ENCODE data around the gene FCGBP. TPM values are rescaled to one million over a fixed set of nuclear protein-coding genes. Genes with fewer than 3 reads are reported as not detected.

The FCGBP gene
- total RNA-seq, 1 donor from 2014 or later: 0.49 TPM

- Mint-ChIP-seq H3K27me3 (ENCODE audit: unreplicated experiment) (no peaks in the 10 kb centered on the region), H3K4me3 (ENCODE audit: unreplicated experiment) (no peak overlapping the region), H3K27ac (ENCODE audit: unreplicated experiment) (no peak overlapping the region), H3K4me1 (ENCODE audit: low read depth, unreplicated experiment) (no peaks in the 10 kb centered on the region), H3K9me3 (ENCODE audit: unreplicated experiment) (no peaks in the 10 kb centered on the region), H3K36me3 (ENCODE audit: unreplicated experiment) (peaks cover 3% of the 10 kb centered on the region)
- DNase-seq: no peak
- TF ChIP-seq, protein P1, sequence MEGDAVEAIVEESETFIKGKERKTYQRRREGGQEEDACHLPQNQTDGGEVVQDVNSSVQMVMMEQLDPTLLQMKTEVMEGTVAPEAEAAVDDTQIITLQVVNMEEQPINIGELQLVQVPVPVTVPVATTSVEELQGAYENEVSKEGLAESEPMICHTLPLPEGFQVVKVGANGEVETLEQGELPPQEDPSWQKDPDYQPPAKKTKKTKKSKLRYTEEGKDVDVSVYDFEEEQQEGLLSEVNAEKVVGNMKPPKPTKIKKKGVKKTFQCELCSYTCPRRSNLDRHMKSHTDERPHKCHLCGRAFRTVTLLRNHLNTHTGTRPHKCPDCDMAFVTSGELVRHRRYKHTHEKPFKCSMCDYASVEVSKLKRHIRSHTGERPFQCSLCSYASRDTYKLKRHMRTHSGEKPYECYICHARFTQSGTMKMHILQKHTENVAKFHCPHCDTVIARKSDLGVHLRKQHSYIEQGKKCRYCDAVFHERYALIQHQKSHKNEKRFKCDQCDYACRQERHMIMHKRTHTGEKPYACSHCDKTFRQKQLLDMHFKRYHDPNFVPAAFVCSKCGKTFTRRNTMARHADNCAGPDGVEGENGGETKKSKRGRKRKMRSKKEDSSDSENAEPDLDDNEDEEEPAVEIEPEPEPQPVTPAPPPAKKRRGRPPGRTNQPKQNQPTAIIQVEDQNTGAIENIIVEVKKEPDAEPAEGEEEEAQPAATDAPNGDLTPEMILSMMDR (IDR thresholded peaks at IDR 0.05; ENCODE audit: partially characterized antibody, unreplicated experiment): no peak
Observed at GRCh38 chr19:39935364-39935661, 879 bp upstream of the FCGBP start.

- Mint-ChIP-seq H3K36me3 (ENCODE audit: unreplicated experiment) (no peaks in the 10 kb centered on the region), H3K4me1 (ENCODE audit: low read depth, unreplicated experiment) (no peaks in the 10 kb centered on the region), H3K27ac (ENCODE audit: unreplicated experiment) (no peak overlapping the region), H3K9me3 (ENCODE audit: unreplicated experiment) (peaks cover 2% of the 10 kb centered on the region), H3K27me3 (ENCODE audit: unreplicated experiment) (no peaks in the 10 kb centered on the region), H3K4me3 (ENCODE audit: unreplicated experiment) (no peak overlapping the region)
- DNase-seq: no peak
- TF ChIP-seq, protein P1 (IDR thresholded peaks at IDR 0.05; ENCODE audit: partially characterized antibody, unreplicated experiment): no peak
Observed at GRCh38 chr19:39929750-39930149, 4.7 kb downstream of the FCGBP start.

GRCh38 chr19:39928357-39928725, 6.1 kb downstream of the FCGBP start:
- Mint-ChIP-seq H3K9me3 (ENCODE audit: unreplicated experiment) (peaks cover 2% of the 10 kb centered on the region), H3K27me3 (ENCODE audit: unreplicated experiment) (no peaks in the 10 kb centered on the region), H3K4me1 (ENCODE audit: low read depth, unreplicated experiment) (no peaks in the 10 kb centered on the region), H3K27ac (ENCODE audit: unreplicated experiment) (no peak overlapping the region), H3K36me3 (ENCODE audit: unreplicated experiment) (no peaks in the 10 kb centered on the region), H3K4me3 (ENCODE audit: unreplicated experiment) (no peak overlapping the region)
- no peak for DNase-seq
- TF ChIP-seq, protein P1 (IDR thresholded peaks at IDR 0.05; ENCODE audit: partially characterized antibody, unreplicated experiment): no peak

DNA sequence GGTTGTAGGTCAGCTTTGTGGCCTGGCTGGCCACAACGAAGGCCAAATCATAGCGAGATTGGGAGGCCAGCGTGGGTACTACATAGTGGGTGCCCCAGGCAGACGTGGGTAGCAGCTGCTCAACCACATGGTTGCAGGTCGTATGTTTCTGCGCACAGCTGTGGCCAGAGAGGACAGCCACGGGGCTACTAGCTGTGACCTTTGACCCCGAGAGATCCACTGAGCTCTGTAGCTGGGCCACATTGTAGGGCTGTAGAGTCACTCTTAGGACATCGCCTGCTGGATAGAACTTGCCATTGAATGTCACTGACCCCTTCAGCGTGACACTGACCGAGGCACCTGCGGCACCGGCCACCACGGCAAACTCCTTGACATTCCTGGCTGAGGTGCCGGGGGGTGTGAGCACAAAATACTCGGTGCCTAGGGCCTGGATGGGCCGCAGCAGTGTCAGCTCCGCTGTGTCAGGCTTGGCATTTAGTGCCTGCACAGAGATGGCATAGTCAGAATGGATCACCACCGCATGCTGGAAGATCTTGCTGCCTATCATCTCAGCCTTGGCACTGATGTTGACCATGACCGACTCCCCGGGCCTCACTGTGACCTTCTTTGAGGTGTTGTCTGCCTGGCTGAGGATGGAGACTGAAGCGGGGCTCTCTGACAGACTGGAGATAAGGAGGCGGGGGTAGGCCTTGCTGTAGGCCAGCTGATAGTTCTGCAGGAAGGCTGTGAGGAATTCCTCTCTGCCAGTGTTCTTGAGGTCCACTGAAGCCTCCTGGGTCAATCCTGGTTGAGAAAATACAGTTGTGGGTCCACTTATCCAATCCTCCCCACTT, 6.7 kb downstream of the FCGBP start:
- H3K4me3 Mint-ChIP-seq (ENCODE audit: unreplicated experiment): no peak overlapping the region
- TF ChIP-seq, protein P1 (IDR thresholded peaks at IDR 0.05; ENCODE audit: partially characterized antibody, unreplicated experiment): no peak
- no peak for DNase-seq
- no peaks in the 10 kb centered on the region for H3K4me1 Mint-ChIP-seq (ENCODE audit: low read depth, unreplicated experiment)
- no peaks in the 10 kb centered on the region for H3K27me3 Mint-ChIP-seq (ENCODE audit: unreplicated experiment)
- no peak overlapping the region for H3K27ac Mint-ChIP-seq (ENCODE audit: unreplicated experiment)
- H3K36me3 Mint-ChIP-seq (ENCODE audit: unreplicated experiment): no peaks in the 10 kb centered on the region
- peaks cover 2% of the 10 kb centered on the region for H3K9me3 Mint-ChIP-seq (ENCODE audit: unreplicated experiment)

DNA sequence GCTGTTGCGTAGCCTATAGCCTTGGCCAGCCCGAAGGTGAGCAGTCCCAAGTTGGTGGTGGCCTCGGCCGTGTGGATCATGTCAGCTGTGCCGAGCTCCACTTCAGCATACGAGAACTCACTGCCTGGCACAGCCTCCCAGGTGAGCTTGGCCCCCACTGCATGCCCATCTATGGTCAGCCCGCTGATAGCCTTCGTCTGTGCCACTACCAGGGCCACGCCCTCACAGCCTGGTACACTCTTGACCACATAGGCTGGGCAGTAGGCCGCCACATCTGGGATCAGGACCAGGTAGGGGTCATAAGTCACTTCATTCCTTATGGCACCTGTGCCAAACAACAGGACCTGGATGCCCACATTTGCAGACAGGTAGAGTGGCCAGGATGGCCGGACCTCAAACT, 7.4 kb downstream of the FCGBP start:
- H3K36me3 Mint-ChIP-seq (ENCODE audit: unreplicated experiment): no peaks in the 10 kb centered on the region
- H3K27me3 Mint-ChIP-seq (ENCODE audit: unreplicated experiment): no peaks in the 10 kb centered on the region
- peaks cover 2% of the 10 kb centered on the region for H3K9me3 Mint-ChIP-seq (ENCODE audit: unreplicated experiment)
- no peaks in the 10 kb centered on the region for H3K4me1 Mint-ChIP-seq (ENCODE audit: low read depth, unreplicated experiment)
- no peak overlapping the region for H3K4me3 Mint-ChIP-seq (ENCODE audit: unreplicated experiment)
- TF ChIP-seq, protein P1 (IDR thresholded peaks at IDR 0.05; ENCODE audit: partially characterized antibody, unreplicated experiment): no peak
- no peak overlapping the region for H3K27ac Mint-ChIP-seq (ENCODE audit: unreplicated experiment)
- DNase-seq: no peak
